GM23338 (cell line): ENCODE measurements around the gene CPNE8. TPM values are rescaled to one million over a fixed set of nuclear protein-coding genes. Genes with fewer than 3 reads are reported as not detected.

ENCODE experiments used
- ATAC-seq: fragments of 200-7000 bp; cut with Tn5 transposase; 3 replicates; pipeline ENCODE4 v1.9.1; 2020
- DNase-seq: peaks from one replicate; pipeline ENCODE4 v3.0.0-alpha.2; 2015; ENCODE audit warnings: low spot score
- H2AFZ ChIP-seq: fragments of 200-600 bp; sonication (generic); 2 replicates; pipeline ENCODE4 v1.8.0; 2016; ENCODE audit warnings: antibody characterized with exemption, mild to moderate bottlenecking, moderate library complexity
- H3F3A ChIP-seq: fragments of 200-600 bp; sonication (generic); replicated peaks from 2 replicates; pipeline ENCODE4 v1.8.0; 2017; ENCODE audit warnings: antibody characterized with exemption, mixed run types, low read depth
- H3K27ac ChIP-seq: fragments of 200-600 bp; sonication (generic); 2 replicates; pipeline ENCODE4 v1.6.1; 2016; ENCODE audit warnings: low read depth
- H3K27me3 ChIP-seq: fragments of 200-600 bp; sonication (generic); 2 replicates; pipeline ENCODE4 v1.8.0; 2016; ENCODE audit warnings: mild to moderate bottlenecking, mixed run types, moderate library complexity; ENCODE audit not compliant: insufficient read depth
- H3K36me3 ChIP-seq: fragments of 200-600 bp; sonication (generic); 2 replicates; pipeline ENCODE4 v1.8.0; 2016; ENCODE audit warnings: mild to moderate bottlenecking; ENCODE audit not compliant: insufficient read depth
- H3K4me1 ChIP-seq: fragments of 200-600 bp; sonication (generic); 2 replicates; pipeline ENCODE4 v1.8.0; 2016; ENCODE audit warnings: mild to moderate bottlenecking, moderate library complexity; ENCODE audit not compliant: insufficient read depth
- H3K4me2 ChIP-seq: fragments of 200-600 bp; sonication (generic); 2 replicates; pipeline ENCODE4 v1.7.1; 2017; ENCODE audit warnings: mixed run types
- H3K4me3 ChIP-seq: fragments of 200-600 bp; sonication (generic); 2 replicates; pipeline ENCODE4 v1.6.1; 2016; ENCODE audit warnings: mixed run types
- H3K79me2 ChIP-seq: fragments of 200-600 bp; sonication (generic); replicated peaks from 2 replicates; pipeline ENCODE4 v1.8.0; 2017; ENCODE audit warnings: mild to moderate bottlenecking; ENCODE audit not compliant: insufficient read depth
- H3K9me2 ChIP-seq: fragments of 200-600 bp; sonication (generic); 2 replicates; pipeline ENCODE4 v1.8.0; 2017; ENCODE audit not compliant: insufficient read depth
- H4K20me1 ChIP-seq: fragments of 200-600 bp; sonication (generic); replicated peaks from 2 replicates; pipeline ENCODE4 v1.8.0; 2017; ENCODE audit warnings: mild to moderate bottlenecking; ENCODE audit not compliant: insufficient read depth
- H3K27ac Mint-ChIP-seq: 2 replicates; pipeline ENCODE4 v1.8.0; 2020; ENCODE audit warnings: inconsistent platforms, mild to moderate bottlenecking, moderate library complexity, mixed read lengths
- H3K27me3 Mint-ChIP-seq: 3 replicates; pipeline ENCODE4 v1.8.0; 2022; ENCODE audit warnings: low read depth, mild to moderate bottlenecking, moderate library complexity, mixed read lengths, inconsistent platforms; ENCODE audit not compliant: insufficient read depth, poor library complexity
- H3K36me3 Mint-ChIP-seq: 3 replicates; pipeline ENCODE4 v1.8.0; 2021; ENCODE audit warnings: low read depth, mild to moderate bottlenecking, inconsistent platforms, moderate library complexity, mixed read lengths
- H3K4me1 Mint-ChIP-seq: 3 replicates; pipeline ENCODE4 v1.8.0; 2020; ENCODE audit warnings: mild to moderate bottlenecking, inconsistent platforms, mixed read lengths
- H3K4me3 Mint-ChIP-seq: 3 replicates; pipeline ENCODE4 v1.8.0; 2021; ENCODE audit warnings: moderate library complexity, mild to moderate bottlenecking, inconsistent platforms, mixed read lengths
- H3K9me3 Mint-ChIP-seq: 3 replicates; pipeline ENCODE4 v1.8.0; 2020; ENCODE audit warnings: moderate library complexity, mild to moderate bottlenecking, inconsistent platforms, mixed read lengths
- CREB1 ChIP-seq: fragments of 250-450 bp; sonication (Bioruptor Pico); IDR thresholded peaks from 2 replicates; pipeline ENCODE4 v1.5.0; 2020; ENCODE audit warnings: low read depth, mild to moderate bottlenecking, moderate library complexity
- CTCF ChIP-seq, 2 experiments: fragments of 200-600 bp in 1 of 2; sonication (generic) in 1 of 2; conservative IDR thresholded peaks; 2 replicates each; pipeline versions ENCODE4 v1.5.1 to v1.6.1; 2016 to 2017; ENCODE audit warnings: antibody characterized with exemption in 2 of 2, low read depth in 2 of 2, mild to moderate bottlenecking in 2 of 2, moderate library complexity in 1 of 2
- ETS1 ChIP-seq: IDR thresholded peaks from 2 replicates; pipeline ENCODE4 v1.6.1; 2016; ENCODE audit warnings: antibody characterized with exemption
- EZH2 ChIP-seq: fragments of 200-600 bp; sonication (generic); IDR thresholded peaks from one replicate; pipeline ENCODE4 v1.8.0; 2017; ENCODE audit warnings: antibody characterized with exemption, mild to moderate bottlenecking, low read depth; ENCODE audit not compliant: unreplicated experiment
- EZH2phosphoT487 ChIP-seq: fragments of 200-600 bp; sonication (generic); IDR thresholded peaks from one replicate; pipeline ENCODE4 v1.8.1; 2018; ENCODE audit warnings: antibody characterized with exemption; ENCODE audit not compliant: unreplicated experiment
- JUNB ChIP-seq: IDR thresholded peaks from one replicate; pipeline ENCODE4 v1.6.1; 2016; ENCODE audit warnings: antibody characterized with exemption; ENCODE audit not compliant: unreplicated experiment
- NANOG ChIP-seq: IDR thresholded peaks from 2 replicates; pipeline ENCODE4 v1.6.1; 2016; ENCODE audit warnings: antibody characterized with exemption, borderline replicate concordance
- POLR2AphosphoS5 ChIP-seq: IDR thresholded peaks from 2 replicates; pipeline ENCODE4 v1.6.1; 2016; ENCODE audit warnings: antibody characterized with exemption, low read depth
- REST ChIP-seq: IDR thresholded peaks from one replicate; pipeline ENCODE4 v1.6.1; 2018; ENCODE audit warnings: antibody characterized with exemption; ENCODE audit not compliant: unreplicated experiment
- STAT1 ChIP-seq: IDR thresholded peaks from one replicate; pipeline ENCODE4 v1.6.1; 2016; ENCODE audit warnings: antibody characterized with exemption; ENCODE audit not compliant: unreplicated experiment
- ZNF114 ChIP-seq: fragments of 250-450 bp; sonication (Bioruptor Pico); IDR thresholded peaks from 2 replicates; pipeline ENCODE4 v1.5.0; 2020; ENCODE audit warnings: mild to moderate bottlenecking, moderate library complexity
- ZNF331 ChIP-seq: fragments of 250-450 bp; sonication (Bioruptor Pico); IDR thresholded peaks from 2 replicates; pipeline ENCODE4 v1.5.0; 2020; ENCODE audit warnings: low read depth, mild to moderate bottlenecking, moderate library complexity
- ZNF462 ChIP-seq: fragments of 250-450 bp; sonication (Bioruptor Pico); IDR thresholded peaks from 2 replicates; pipeline ENCODE4 v1.5.0; 2020; ENCODE audit warnings: mild to moderate bottlenecking, moderate library complexity
- polyA plus RNA-seq: library from polyadenylated mRNA; unstranded; fragments of >200 nt; fragmentation: Nextera tagmentation; extraction: Ambion mirVana; gene quantifications from 2 replicates; pipeline ENCODE4 v1.2.1, GENCODE V29; 2016
- total RNA-seq: library from RNA; depleted of rRNA; stranded (reverse); fragments of >200 nt; shearing (Covaris generic); gene quantifications from 2 replicates; pipeline ENCODE4 v1.2.3, GENCODE V29; 2014

Gene CPNE8
- total and polyA plus RNA-seq, 2 experiments from 2014 or later: 8.7 to 10.1 TPM

GRCh38 chr12:38889297-38889815 is 16.0 kb downstream of the CPNE8 start:
- Mint-ChIP-seq H3K27me3 (no peaks in the 10 kb centered on the region), H3K36me3 (peaks cover 7% of the 10 kb centered on the region), H3K4me3 (no peak overlapping the region), H3K4me1 (no peaks in the 10 kb centered on the region), H3K27ac (no peak overlapping the region), H3K9me3 (peaks cover 14% of the 10 kb centered on the region)
- no peak for DNase-seq
- no peak for ATAC-seq
- H3K4me1 ChIP-seq: no peaks in the 10 kb centered on the region
- no peaks in the 10 kb centered on the region for H4K20me1 ChIP-seq
- H3F3A ChIP-seq: no peaks in the 10 kb centered on the region
- no peak overlapping the region for H2AFZ ChIP-seq
- H3K27ac ChIP-seq: no peak overlapping the region
- no peaks in the 10 kb centered on the region; the same call in 1 of the 2 replicates for H3K79me2 ChIP-seq
- no peaks in the 10 kb centered on the region; the same call in 1 of the 2 replicates for H3K9me2 ChIP-seq
- H3K4me2 ChIP-seq: no peak overlapping the region
- H3K36me3 ChIP-seq: no peaks in the 10 kb centered on the region; the same call in 1 of the 2 replicates
- H3K27me3 ChIP-seq: no peaks in the 10 kb centered on the region
- H3K4me3 ChIP-seq: no peak overlapping the region
- TF ChIP-seq STAT1 (no peak), EZH2 (no peak), ZNF462 (CRISPR knock-in tag) (no peak), POLR2AphosphoS5 (no peak), ZNF114 (CRISPR knock-in tag) (no peak), ZNF331 (CRISPR knock-in tag) (no peak), CREB1 (CRISPR knock-in tag) (no peak), JUNB (no peak), REST (no peak), NANOG (no peak), CTCF (conservative IDR thresholded peaks at IDR 0.05; ENCODE audit: low read depth in 2 of 2) (no peak), ETS1 (no peak), EZH2phosphoT487 (no peak)
